ENCODE data around the gene GEMIN5. TPM values are rescaled to one million over a fixed set of nuclear protein-coding genes. Genes with fewer than 3 reads are reported as not detected.

The GEMIN5 gene
- total and polyA plus RNA-seq, 2 of the 13 experiments (the other 11 are each of a cell fraction or from before 2014, with no cell fraction given): 6.6 to 28.6 TPM

GRCh38 chr5:154860123-154860522 is 77.9 kb downstream of the GEMIN5 start (continued):
- peak; percentile 45; the same call in 1 of the 2 replicates for TF ChIP-seq ARID4A (CRISPR knock-in tag; IDR thresholded peaks at IDR 0.05; ENCODE audit: borderline replicate concordance)
- TF ChIP-seq ZNF570 (CRISPR knock-in tag; IDR thresholded peaks at IDR 0.05; ENCODE audit: borderline replicate concordance): no peak
- TF ChIP-seq NONO (IDR thresholded peaks at IDR 0.05): no peak
- no peak for TF ChIP-seq NONO (CRISPR knock-in tag; conservative IDR thresholded peaks at IDR 0.05)
- no peak for TF ChIP-seq KDM4B (CRISPR knock-in tag; IDR thresholded peaks at IDR 0.05)
- 0 out of 2 replicates have a peak, but pooled peaks have one; percentile 17 for TF ChIP-seq DRAP1 (CRISPR knock-in tag; IDR thresholded peaks at IDR 0.05)
- TF ChIP-seq FOSL2 (CRISPR knock-in tag; IDR thresholded peaks at IDR 0.05): peak; percentile 54
- TF ChIP-seq ZNF10 (CRISPR knock-in tag; IDR thresholded peaks at IDR 0.05; ENCODE audit: borderline replicate concordance, low read depth): no peak
- no peak for TF ChIP-seq ZNF343 (CRISPR knock-in tag; IDR thresholded peaks at IDR 0.05)
- TF ChIP-seq ZSCAN30 (CRISPR knock-in tag; IDR thresholded peaks at IDR 0.05): no peak
- TF ChIP-seq ZNF121 (CRISPR knock-in tag; IDR thresholded peaks at IDR 0.05): no peak; the same call in none of the 2 replicates
- no peak for TF ChIP-seq HCFC1 (IDR thresholded peaks at IDR 0.05; ENCODE audit: low read depth, low read length)
- TF ChIP-seq CENPBD1 (CRISPR knock-in tag; IDR thresholded peaks at IDR 0.05; ENCODE audit: borderline replicate concordance, low read depth): no peak
- TF ChIP-seq ZNF460 (CRISPR knock-in tag; IDR thresholded peaks at IDR 0.05; ENCODE audit: borderline replicate concordance): no peak
- TF ChIP-seq HOXA9 (CRISPR knock-in tag; IDR thresholded peaks at IDR 0.05; ENCODE audit: borderline replicate concordance): no peak
- TF ChIP-seq ZBTB46 (CRISPR knock-in tag; IDR thresholded peaks at IDR 0.05; ENCODE audit: borderline replicate concordance): no peak
- no peak for TF ChIP-seq MAZ (IDR thresholded peaks at IDR 0.05; ENCODE audit: borderline replicate concordance, low read depth, low read length)
- TF ChIP-seq MAZ (CRISPR knock-in tag; IDR thresholded peaks at IDR 0.05; ENCODE audit: low read depth): no peak
- TF ChIP-seq SRSF1 (optimal IDR thresholded peaks at IDR 0.05; ENCODE audit: low read depth, low read length): no peak
- TF ChIP-seq AKAP8 (CRISPR knock-in tag; IDR thresholded peaks at IDR 0.05): no peak
- TF ChIP-seq ZNF101 (CRISPR knock-in tag; IDR thresholded peaks at IDR 0.05; ENCODE audit: borderline replicate concordance, low read depth): no peak
- 0 out of 2 replicates have a peak, but pooled peaks have one; percentile 34 for TF ChIP-seq RFXAP (CRISPR knock-in tag; IDR thresholded peaks at IDR 0.05; ENCODE audit: borderline replicate concordance)
- TF ChIP-seq ZNF549 (CRISPR knock-in tag; IDR thresholded peaks at IDR 0.05): no peak
- TF ChIP-seq ZNF282 (IDR thresholded peaks at IDR 0.05; ENCODE audit: partially characterized antibody): no peak

Data from HepG2 (cell line).